Measurements from ENCODE around the gene UNKL.

Gene UNKL

DNA sequence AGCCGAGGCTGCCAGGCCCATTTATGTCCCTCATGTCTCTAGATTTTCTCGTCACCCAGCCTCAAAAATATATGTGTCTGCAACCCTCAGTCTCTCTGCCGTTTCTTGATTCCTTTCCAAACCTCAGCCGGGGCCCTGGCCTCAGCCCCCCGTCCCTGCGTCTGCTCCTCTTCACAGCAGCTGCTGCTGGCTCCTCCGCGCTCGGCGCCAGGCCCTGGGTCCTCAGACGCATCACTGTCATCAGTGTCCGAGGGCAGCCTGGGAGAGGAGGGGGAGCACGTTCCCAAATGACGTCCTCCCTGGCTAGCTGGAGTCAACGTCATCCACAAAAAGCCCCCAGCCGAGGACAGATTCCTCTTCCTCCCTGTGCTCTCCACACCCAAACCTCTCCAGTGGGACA is 65.2 kb downstream of the UNKL start:
- peaks cover 20% of the 10 kb centered on the region for H3K4me1 Mint-ChIP-seq
- no peaks in the 10 kb centered on the region for H3K9me3 Mint-ChIP-seq
- no peak for DNase-seq
- H3K27ac Mint-ChIP-seq: no peak overlapping the region
- no peak overlapping the region for H3K4me3 Mint-ChIP-seq
- peaks cover 14% of the 10 kb centered on the region for H3K27me3 Mint-ChIP-seq (ENCODE audit: low read depth, poor library complexity)
- TF ChIP-seq, protein P1, sequence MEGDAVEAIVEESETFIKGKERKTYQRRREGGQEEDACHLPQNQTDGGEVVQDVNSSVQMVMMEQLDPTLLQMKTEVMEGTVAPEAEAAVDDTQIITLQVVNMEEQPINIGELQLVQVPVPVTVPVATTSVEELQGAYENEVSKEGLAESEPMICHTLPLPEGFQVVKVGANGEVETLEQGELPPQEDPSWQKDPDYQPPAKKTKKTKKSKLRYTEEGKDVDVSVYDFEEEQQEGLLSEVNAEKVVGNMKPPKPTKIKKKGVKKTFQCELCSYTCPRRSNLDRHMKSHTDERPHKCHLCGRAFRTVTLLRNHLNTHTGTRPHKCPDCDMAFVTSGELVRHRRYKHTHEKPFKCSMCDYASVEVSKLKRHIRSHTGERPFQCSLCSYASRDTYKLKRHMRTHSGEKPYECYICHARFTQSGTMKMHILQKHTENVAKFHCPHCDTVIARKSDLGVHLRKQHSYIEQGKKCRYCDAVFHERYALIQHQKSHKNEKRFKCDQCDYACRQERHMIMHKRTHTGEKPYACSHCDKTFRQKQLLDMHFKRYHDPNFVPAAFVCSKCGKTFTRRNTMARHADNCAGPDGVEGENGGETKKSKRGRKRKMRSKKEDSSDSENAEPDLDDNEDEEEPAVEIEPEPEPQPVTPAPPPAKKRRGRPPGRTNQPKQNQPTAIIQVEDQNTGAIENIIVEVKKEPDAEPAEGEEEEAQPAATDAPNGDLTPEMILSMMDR (IDR thresholded peaks at IDR 0.05): no peak
- no peaks in the 10 kb centered on the region for H3K36me3 Mint-ChIP-seq (ENCODE audit: low read depth)

DNA sequence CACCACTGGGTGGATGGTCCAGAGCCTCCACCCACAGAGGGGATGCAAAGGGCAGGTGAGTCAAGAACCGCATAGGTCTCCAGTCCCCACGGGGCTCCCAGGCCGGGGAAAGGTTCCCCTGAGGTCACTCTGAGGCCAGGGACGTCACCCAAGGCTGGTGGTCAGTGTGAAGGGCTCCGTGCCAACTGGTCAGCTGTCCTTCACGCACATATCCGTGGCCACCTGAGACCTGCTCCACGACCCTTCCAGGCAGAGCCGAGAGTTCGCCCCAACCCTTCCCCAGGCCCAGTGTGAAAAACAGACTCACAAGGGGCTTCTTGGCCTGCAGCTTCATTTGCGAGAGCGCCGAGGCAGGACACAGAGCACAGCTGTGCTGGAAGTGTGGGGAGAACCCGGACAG is 65.6 kb downstream of the UNKL start:
- TF ChIP-seq, protein P1 (IDR thresholded peaks at IDR 0.05): no peak
- Mint-ChIP-seq H3K4me1 (peaks cover 20% of the 10 kb centered on the region), H3K27ac (no peak overlapping the region), H3K36me3 (ENCODE audit: low read depth) (no peaks in the 10 kb centered on the region), H3K4me3 (no peak overlapping the region), H3K27me3 (ENCODE audit: low read depth, poor library complexity) (peaks cover 15% of the 10 kb centered on the region), H3K9me3 (no peaks in the 10 kb centered on the region)
- no peak for DNase-seq

DNA sequence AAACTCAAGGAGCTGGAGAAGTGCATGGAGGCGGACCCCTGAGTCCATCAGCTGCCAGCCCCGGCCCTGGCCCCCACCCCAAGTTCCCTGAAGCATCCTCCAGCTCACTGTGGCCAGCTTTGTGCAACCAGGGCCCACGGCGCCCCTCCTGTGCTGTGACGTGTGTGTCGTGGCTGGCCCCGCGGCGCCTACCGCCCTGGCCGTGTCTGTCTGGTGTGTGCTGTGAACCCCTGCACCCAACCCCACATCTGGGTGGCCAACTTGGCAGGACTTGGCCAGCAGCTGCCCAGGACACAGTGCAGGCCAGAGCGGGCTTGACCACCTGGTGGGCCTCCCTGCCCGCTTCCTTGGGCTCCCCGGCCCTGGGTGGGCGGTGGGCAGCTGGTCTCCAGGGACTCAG is 66.1 kb downstream of the UNKL start:
- no peak overlapping the region for H3K4me3 Mint-ChIP-seq
- no peaks in the 10 kb centered on the region for H3K36me3 Mint-ChIP-seq (ENCODE audit: low read depth)
- TF ChIP-seq, protein P1 (IDR thresholded peaks at IDR 0.05): no peak
- H3K27ac Mint-ChIP-seq: no peak overlapping the region
- H3K27me3 Mint-ChIP-seq (ENCODE audit: low read depth, poor library complexity): peaks cover 18% of the 10 kb centered on the region
- H3K9me3 Mint-ChIP-seq: no peaks in the 10 kb centered on the region
- H3K4me1 Mint-ChIP-seq: peaks cover 18% of the 10 kb centered on the region
- DNase-seq: no peak

DNA sequence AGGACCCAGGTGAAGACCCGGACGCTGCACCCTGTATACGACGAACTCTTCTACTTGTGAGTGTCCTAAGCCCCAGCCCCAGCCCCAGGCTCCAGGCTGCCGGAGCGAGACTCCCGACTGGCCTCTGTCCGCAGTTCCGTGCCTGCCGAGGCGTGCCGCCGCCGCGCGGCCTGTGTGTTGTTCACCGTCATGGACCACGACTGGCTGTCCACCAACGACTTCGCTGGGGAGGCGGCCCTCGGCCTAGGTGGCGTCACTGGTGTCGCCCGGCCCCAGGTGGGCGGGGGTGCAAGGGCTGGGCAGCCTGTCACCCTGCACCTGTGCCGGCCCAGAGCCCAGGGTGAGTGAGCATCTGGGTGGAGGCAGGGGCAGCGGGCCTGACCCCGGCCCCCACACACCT is 66.5 kb downstream of the UNKL start:
- H3K27me3 Mint-ChIP-seq (ENCODE audit: low read depth, poor library complexity): peaks cover 21% of the 10 kb centered on the region
- no peak overlapping the region for H3K4me3 Mint-ChIP-seq
- H3K4me1 Mint-ChIP-seq: peaks cover 18% of the 10 kb centered on the region
- TF ChIP-seq, protein P1 (IDR thresholded peaks at IDR 0.05): no peak
- H3K36me3 Mint-ChIP-seq (ENCODE audit: low read depth): no peaks in the 10 kb centered on the region
- H3K9me3 Mint-ChIP-seq: no peaks in the 10 kb centered on the region
- no peak for DNase-seq
- no peak overlapping the region for H3K27ac Mint-ChIP-seq

DNA sequence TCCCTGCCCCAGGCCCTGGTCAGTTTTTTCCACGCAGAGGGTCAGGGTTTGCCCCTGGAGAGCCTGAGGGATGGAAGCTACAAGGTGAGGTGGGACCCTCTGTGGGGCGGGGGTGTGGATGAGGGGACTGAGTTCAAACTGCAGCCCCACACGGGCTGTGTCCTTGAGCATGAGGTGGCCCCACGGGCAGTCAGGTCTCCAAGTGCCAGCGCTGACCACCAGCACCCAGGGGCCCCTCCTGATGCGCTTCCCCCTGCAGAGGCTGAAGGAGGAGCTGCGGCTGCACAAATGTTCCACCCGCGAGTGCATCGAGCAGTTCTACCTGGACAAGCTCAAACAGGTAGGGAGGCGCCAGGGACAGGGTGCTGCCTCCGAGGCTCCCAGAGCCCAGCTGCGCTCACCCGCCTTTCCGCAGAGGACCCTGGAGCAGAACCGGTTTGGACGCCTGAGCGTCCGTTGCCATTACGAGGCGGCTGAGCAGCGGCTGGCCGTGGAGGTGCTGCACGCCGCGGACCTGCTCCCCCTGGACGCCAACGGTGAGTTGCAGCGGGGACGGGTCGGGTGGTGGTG is 67.1 kb downstream of the UNKL start:
- H3K27me3 Mint-ChIP-seq (ENCODE audit: low read depth, poor library complexity): peaks cover 20% of the 10 kb centered on the region

More for the DNA sequence above, 67.1 kb downstream of the UNKL start:
- TF ChIP-seq, protein P1 (IDR thresholded peaks at IDR 0.05): no peak
- Mint-ChIP-seq H3K4me3 (no peak overlapping the region), H3K9me3 (no peaks in the 10 kb centered on the region), H3K36me3 (ENCODE audit: low read depth) (no peaks in the 10 kb centered on the region), H3K4me1 (peaks cover 15% of the 10 kb centered on the region), H3K27ac (no peak overlapping the region)
- DNase-seq: no peak

Measured in nephron progenitor cell (in vitro differentiated cells).